Iris pigment epithelial cell (primary cell): ENCODE data around the gene COL8A1.
"Not testable (repeated sequence)": the region's sequence is repeated elsewhere in the genome, so short reads cannot be mapped to it uniquely, and the experiment has no call there.

Experiments
- DNase-seq: peaks from one replicate; pipeline ENCODE4 v3.0.0-alpha.2; 2011; ENCODE audit warnings: low read depth

The COL8A1 gene

GRCh38 chr3:99799422-99799821 lies 161.0 kb downstream of the COL8A1 start:
- DNase-seq: no peak

DNA sequence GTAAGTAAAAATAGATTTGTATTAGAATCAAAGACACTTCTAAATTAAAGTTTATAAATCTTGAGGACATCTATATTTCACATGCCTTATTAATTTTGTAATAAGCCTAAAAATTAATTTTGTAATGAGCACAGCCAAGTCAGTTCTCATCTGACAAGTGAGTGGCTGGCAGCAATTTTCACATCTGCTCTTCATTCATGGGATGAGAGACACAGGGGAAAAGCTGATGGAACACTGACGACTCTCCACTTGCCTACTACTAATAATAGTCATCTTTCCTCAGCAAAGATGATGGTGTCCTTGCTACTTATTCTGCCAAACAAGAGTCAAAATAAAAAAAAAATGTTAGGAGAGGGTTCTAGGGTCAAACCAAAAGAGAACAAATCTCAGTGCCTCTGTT lies 164.9 kb downstream of the COL8A1 start:
- DNase-seq: no peak

DNA sequence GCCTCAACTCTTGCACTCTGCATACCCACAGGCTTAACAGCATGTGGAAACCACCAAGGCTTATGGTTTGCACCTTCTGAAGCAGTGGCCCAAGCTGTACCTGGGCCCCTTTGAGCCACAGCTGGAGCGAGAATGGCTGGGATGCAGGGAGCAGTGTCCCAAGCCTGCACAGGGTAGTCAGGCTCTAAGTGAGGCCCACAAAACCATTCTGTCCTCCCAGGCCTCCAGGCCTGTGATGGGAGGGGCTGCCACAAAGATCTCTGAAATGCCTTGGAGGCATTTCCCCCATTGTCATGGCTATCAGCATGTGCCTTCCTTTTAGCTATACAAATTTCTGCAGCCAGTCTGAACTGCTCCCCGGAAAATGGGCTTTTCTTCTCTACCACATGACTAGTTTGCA lies 166.8 kb downstream of the COL8A1 start:
- no peak for DNase-seq

GRCh38 chr3:99808163-99808794 lies 169.9 kb downstream of the COL8A1 start:
- peak; percentile 85 for DNase-seq

- DNase-seq: no peak
Measured at GRCh38 chr3:99809565-99809964, 171.2 kb downstream of the COL8A1 start.

- no peak for DNase-seq
Measured at GRCh38 chr3:99810403-99810802, 172.0 kb downstream of the COL8A1 start.

GRCh38 chr3:99817047-99817436 lies 178.6 kb downstream of the COL8A1 start:
- DNase-seq: no peak

DNA sequence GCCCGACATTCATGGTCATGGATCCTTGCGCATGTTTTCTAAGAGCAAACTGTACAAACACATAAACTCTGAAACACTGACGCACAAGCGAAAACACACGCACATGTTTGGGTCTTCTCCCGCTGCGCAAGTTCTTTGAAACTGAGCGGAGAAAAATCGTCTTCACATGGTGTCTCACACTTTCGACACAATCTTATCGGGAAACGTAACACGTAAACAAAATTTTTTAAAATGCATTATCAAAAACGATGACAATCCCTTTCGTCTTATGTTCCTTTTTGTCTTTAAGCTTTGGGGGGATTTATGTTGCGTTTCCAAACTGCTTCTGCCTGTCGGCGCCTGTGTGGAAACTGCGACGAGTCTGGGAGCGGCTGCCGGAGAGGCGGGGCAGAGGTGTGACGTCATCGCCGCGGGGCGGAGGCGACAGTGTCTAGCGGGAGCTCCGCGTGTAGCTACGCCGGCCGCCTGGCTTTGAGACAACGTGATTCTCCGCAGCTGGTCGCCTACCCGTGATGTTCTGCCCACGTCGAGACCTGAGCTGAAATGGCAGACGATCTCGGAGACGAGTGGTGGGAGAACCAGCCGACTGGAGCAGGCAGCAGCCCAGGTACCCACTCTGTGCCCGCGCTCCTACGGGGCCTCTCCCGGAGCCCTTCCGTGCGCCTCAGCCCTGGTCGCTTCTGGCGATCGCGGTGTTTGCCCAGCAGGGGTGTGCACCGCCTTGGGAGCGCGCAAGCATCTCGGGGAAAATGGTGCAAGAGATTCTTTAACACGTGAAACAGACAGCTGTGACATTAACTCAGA lies 179.2 kb downstream of the COL8A1 start, which contains the start of gene CMSS1:
Gene CMSS1, plus strand, starts transcription at position 426 of the 804 bp plus-strand sequence.
- peak; percentile 93 for DNase-seq

- DNase-seq: no peak
Measured at GRCh38 chr3:99818818-99819217, 180.4 kb downstream of the COL8A1 start.

DNA sequence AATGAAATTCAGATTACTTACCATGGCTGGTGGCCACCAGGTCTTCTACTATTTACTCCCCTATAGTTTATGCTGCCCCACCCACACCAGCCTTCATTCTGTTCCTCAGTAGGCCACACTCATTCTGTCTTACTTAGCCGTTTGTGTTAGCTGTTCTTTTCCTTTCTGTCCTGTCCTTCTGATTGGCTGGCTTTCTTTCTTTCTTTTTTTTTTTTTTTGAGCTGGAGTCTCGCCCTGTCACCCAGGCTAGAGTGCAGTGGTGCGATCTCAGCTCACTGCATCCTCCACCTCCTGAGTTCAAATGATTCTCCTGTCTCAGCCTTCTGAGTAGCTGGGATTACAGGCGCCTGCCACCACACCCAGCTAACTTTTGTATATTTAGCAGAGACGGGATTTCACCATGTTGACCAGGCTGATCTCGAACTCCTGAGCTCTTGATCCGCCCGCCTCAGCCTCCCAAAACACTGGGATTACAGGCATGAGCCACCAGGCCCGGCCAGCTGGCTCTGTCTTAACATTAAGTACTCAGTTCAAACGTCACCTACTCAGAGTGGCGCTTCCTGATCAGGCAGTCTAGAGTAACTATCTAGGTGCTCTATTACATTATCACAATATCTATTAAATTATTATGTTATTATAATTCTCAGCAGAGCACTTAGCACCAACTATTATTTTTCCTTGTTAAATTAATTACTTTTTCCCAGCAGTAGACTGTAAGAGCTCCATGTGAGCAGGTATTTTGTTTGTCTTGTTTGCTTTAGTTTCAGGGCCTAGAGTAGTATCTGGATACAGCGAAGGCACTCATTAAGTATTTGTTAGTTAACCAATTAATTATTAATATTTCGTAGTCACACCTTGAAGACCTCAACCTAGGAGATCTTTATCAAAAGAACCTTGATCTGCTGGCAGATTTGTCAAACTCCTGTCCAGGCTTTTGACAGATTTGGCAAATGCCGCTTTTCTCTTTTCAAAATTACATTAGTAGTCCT lies 185.6 kb downstream of the COL8A1 start:
- no peak for DNase-seq

DNA sequence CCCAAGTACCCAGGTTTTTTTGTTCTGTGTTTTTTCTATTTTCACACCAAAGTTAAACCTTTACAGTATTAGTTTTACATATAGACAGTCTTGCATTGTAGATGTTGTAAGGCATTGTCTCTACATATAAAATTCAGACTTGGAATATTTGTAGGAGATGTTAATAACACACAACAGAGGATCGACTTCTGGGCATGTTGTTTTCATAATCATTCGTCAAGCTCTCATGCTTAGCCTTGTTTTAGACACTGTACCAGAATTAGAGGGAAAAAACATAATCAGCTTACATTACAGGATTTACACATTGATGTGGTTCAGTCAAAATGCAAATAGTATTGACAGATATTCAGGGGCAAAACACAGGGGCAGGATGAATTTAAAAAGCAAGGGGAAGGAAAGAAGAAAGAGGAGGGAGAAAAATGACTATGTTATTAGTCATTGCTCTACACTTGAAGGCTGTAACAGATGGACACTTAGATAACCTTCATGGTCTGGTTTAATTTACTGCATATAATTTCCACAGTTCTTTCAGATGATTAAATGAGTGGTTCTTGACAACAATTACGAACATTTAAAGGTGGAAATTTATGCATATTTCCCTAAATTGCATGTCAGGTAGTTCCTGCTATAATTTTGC lies 186.7 kb downstream of the COL8A1 start:
- DNase-seq: peak; percentile 56

GRCh38 chr3:99829844-99830243 lies 191.4 kb downstream of the COL8A1 start:
- DNase-seq: no peak

GRCh38 chr3:99833617-99834205 lies 195.3 kb downstream of the COL8A1 start:
- DNase-seq: no peak

GRCh38 chr3:99834211-99834957 lies 196.0 kb downstream of the COL8A1 start:
- DNase-seq: no peak

DNA sequence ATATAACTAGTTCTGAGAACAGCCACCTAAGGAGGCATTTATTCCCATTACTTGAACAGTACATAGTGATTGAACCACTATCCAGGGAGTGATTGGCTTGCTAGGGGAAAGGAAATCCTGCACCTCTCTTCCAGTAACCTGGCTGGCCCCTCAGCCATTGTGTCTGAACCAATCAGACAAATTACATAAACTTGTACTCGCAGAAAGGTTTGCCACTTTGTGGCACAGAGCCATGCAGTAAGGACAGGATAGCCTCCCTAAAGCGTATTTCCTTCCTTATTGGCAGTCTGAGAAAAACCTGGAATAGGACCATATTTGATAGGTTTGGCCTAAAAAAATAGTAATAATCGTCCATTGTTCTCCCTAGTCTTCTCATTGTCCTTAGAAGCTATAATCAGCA lies 198.3 kb downstream of the COL8A1 start:
- no peak for DNase-seq

- DNase-seq: no peak
Measured at GRCh38 chr3:99837715-99838114, 199.3 kb downstream of the COL8A1 start.

- DNase-seq: no peak
Measured at GRCh38 chr3:99838755-99839154, 200.4 kb downstream of the COL8A1 start.

- DNase-seq: no peak
Measured at GRCh38 chr3:99839613-99840012, 201.2 kb downstream of the COL8A1 start.

- not testable (repeated sequence) for DNase-seq
Measured at GRCh38 chr3:99841949-99842348, 203.6 kb downstream of the COL8A1 start.

DNA sequence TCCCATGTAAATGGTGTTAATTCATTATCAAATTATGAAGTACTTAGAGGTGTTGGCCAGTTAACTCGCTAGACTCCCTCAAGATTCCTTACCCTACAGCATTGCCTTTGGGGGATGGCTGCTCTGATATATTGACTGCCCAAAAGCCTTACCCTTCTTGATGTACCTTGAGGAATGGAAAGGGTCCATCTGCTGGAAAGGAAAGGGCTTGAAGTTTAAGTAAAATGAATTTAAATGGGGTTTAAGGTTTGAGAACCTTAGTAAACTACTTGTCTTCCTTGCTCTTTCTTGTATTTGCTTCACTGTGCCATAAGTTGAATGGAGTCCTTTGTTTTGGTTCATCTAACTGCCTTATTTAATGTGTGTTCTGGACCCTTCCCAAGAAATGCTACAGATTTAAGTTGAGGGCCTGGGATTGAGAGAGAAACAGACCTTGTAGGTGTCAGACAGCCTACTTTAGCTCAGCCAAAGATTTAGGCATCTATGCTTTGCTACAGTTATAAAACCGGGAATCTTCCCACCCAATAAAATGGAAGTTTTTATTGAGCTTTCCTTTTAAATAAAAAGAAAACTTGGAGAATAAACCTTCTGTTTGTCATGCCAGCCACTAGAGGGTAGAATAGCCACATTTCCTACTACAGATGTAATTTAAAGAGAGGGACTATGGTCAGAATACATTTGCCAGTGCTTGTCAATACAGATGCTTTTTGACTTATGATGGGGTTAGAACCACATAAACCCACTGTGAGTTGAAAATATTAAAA lies 204.6 kb downstream of the COL8A1 start:
- peak; percentile 71 for DNase-seq
